Activated CD4-positive, CD25-positive, alpha-beta regulatory T cell treated with anti-CD3 and anti-CD28 coated beads, Interleukin-2, amount 50 U/mL, for 16 hours (primary cell): Measurements from ENCODE around the gene CAMK2D.

Experiments used
- DNase-seq: peaks from one replicate; pipeline ENCODE4 v3.0.0-alpha.2; 2020; ENCODE audit warnings: low read depth, low spot score

The CAMK2D gene

GRCh38 chr4:113476800-113477199 is 284.7 kb downstream of the CAMK2D start:
- no peak for DNase-seq

GRCh38 chr4:113474017-113474416 is 287.5 kb downstream of the CAMK2D start:
- no peak for DNase-seq

- no peak for DNase-seq
These were observed 288.7 kb downstream of the CAMK2D start for GRCh38 chr4:113472864-113473263.

GRCh38 chr4:113471146-113471860 is 290.2 kb downstream of the CAMK2D start:
- DNase-seq, result no peak

GRCh38 chr4:113469926-113470325 is 291.6 kb downstream of the CAMK2D start:
- DNase-seq, result no peak

- DNase-seq, result no peak
These were observed 292.5 kb downstream of the CAMK2D start for GRCh38 chr4:113469023-113469390.

GRCh38 chr4:113468165-113469022 is 293.1 kb downstream of the CAMK2D start:
- no peak for DNase-seq

GRCh38 chr4:113467581-113467980 is 294.0 kb downstream of the CAMK2D start:
- no peak for DNase-seq

GRCh38 chr4:113462286-113462685 is 299.3 kb downstream of the CAMK2D start:
- DNase-seq, result no peak

GRCh38 chr4:113461281-113461680 is 300.3 kb downstream of the CAMK2D start:
- DNase-seq, result no peak

- no peak for DNase-seq
These were observed 303.7 kb downstream of the CAMK2D start for GRCh38 chr4:113457886-113458285.

- DNase-seq, result no peak
These were observed 304.4 kb downstream of the CAMK2D start for GRCh38 chr4:113457121-113457520.

GRCh38 chr4:113455061-113455460 is 306.5 kb downstream of the CAMK2D start:
- DNase-seq, result no peak

- DNase-seq, result no peak
These were observed 308.5 kb downstream of the CAMK2D start for GRCh38 chr4:113452868-113453620.

- DNase-seq, result no peak
These were observed 309.4 kb downstream of the CAMK2D start for GRCh38 chr4:113452152-113452551.

- no peak for DNase-seq
These were observed 311.1 kb downstream of the CAMK2D start for GRCh38 chr4:113450295-113451080.

GRCh38 chr4:113449410-113449974 is 312.0 kb downstream of the CAMK2D start:
- no peak for DNase-seq

GRCh38 chr4:113447769-113448168 is 313.8 kb downstream of the CAMK2D start:
- no peak for DNase-seq

- no peak for DNase-seq
These were observed 314.5 kb downstream of the CAMK2D start for GRCh38 chr4:113447061-113447460.

GRCh38 chr4:113446019-113446418 is 315.5 kb downstream of the CAMK2D start:
- no peak for DNase-seq

GRCh38 chr4:113445286-113445685 is 316.3 kb downstream of the CAMK2D start:
- no peak for DNase-seq
